HEK293 (cell line): Measurements from ENCODE around the gene RAB36.

Experiments
- CTCF ChIA-PET: fragments of 350-600 bp; formaldehyde crosslinking; extraction: SDS; loops from one replicate; lab custom pipeline; 2021; ENCODE audit warnings: antibody characterized with exemption; lab: Yijun Ruan, JAX
- POLR2A ChIA-PET: fragments of 300-600 bp; formaldehyde crosslinking; extraction: SDS; loops from one replicate; lab custom pipeline; 2020; ENCODE audit warnings: antibody characterized with exemption, inconsistent platforms; lab: Yijun Ruan, JAX
- H3K27ac ChIP-seq: fragments of 200-500 bp; sonication (Bioruptor generic); 2 replicates; pipeline ENCODE4 v1.5.1; 2014; ENCODE audit warnings: low read depth, low read length, control low read depth, inconsistent platforms; ENCODE audit errors: extremely low read depth
- H3K36me3 ChIP-seq, 2 experiments: fragments of 200-500 bp in 1 of 2; sonication (Bioruptor generic) in 1 of 2; 1 replicate in 1 of 2; 2 replicates in 1 of 2; pipeline ENCODE4 v1.5.1; 2014 to 2017; ENCODE audit warnings: inconsistent platforms in 2 of 2, low read length in 2 of 2; ENCODE audit not compliant: control insufficient read depth in 2 of 2, insufficient read depth in 1 of 2
- H3K4me1 ChIP-seq: fragments of 200-500 bp; sonication (Bioruptor generic); 2 replicates; pipeline ENCODE4 v1.5.1; 2014; ENCODE audit warnings: mild to moderate bottlenecking, low read length, inconsistent platforms; ENCODE audit not compliant: control insufficient read depth, insufficient read depth
- H3K4me3 ChIP-seq: 2 replicates; pipeline ENCODE4 v1.5.1; 2011; ENCODE audit warnings: low read depth, mild to moderate bottlenecking, control low read depth, low read length, moderate library complexity
- H3K9me3 ChIP-seq: fragments of 200-500 bp; sonication (Bioruptor generic); 2 replicates; pipeline ENCODE4 v1.5.1; 2014; ENCODE audit warnings: low read depth, low read length, inconsistent platforms; ENCODE audit not compliant: control insufficient read depth, insufficient read depth
- AEBP2 ChIP-seq: fragments of 450-650 bp; formaldehyde crosslinking; IDR thresholded peaks from 2 replicates; pipeline ENCODE4 v1.5.1; 2016; ENCODE audit warnings: missing biosample characterization, missing genetic modification characterization, borderline replicate concordance
- ELK4 ChIP-seq: IDR thresholded peaks from 2 replicates; pipeline ENCODE4 v1.6.1; 2011; ENCODE audit warnings: mild to moderate bottlenecking, low read depth, low read length, borderline replicate concordance
- OVOL3 ChIP-seq: fragments of 450-650 bp; formaldehyde crosslinking; IDR thresholded peaks from 2 replicates; pipeline ENCODE4 v1.5.1; 2016; ENCODE audit warnings: missing biosample characterization, missing genetic modification characterization
- PATZ1 ChIP-seq: fragments of 450-650 bp; formaldehyde crosslinking; IDR thresholded peaks from 2 replicates; pipeline ENCODE4 v1.5.1; 2016; ENCODE audit warnings: missing biosample characterization, missing genetic modification characterization
- ZBTB10 ChIP-seq: fragments of 450-650 bp; formaldehyde crosslinking; IDR thresholded peaks from 2 replicates; pipeline ENCODE4 v1.5.1; 2016; ENCODE audit warnings: missing biosample characterization, missing genetic modification characterization
- ZBTB11 ChIP-seq: fragments of 450-650 bp; formaldehyde crosslinking; conservative IDR thresholded peaks from 2 replicates; pipeline ENCODE4 v1.5.1; 2016; ENCODE audit warnings: low read depth, missing biosample characterization, missing genetic modification characterization
- ZBTB21 ChIP-seq: fragments of 450-650 bp; formaldehyde crosslinking; IDR thresholded peaks from 2 replicates; pipeline ENCODE4 v1.5.1; 2017; ENCODE audit warnings: missing biosample characterization, missing genetic modification characterization
- ZBTB48 ChIP-seq: fragments of 450-650 bp; formaldehyde crosslinking; IDR thresholded peaks from 2 replicates; pipeline ENCODE4 v1.5.1; 2016; ENCODE audit warnings: missing biosample characterization, missing genetic modification characterization
- ZNF112 ChIP-seq: fragments of 450-650 bp; formaldehyde crosslinking; IDR thresholded peaks from 2 replicates; pipeline ENCODE4 v1.5.0; 2017; ENCODE audit warnings: missing biosample characterization, missing genetic modification characterization
- ZNF138 ChIP-seq: fragments of 450-650 bp; formaldehyde crosslinking; IDR thresholded peaks from 2 replicates; pipeline ENCODE4 v1.5.1; 2016; ENCODE audit warnings: missing biosample characterization, missing genetic modification characterization, borderline replicate concordance
- ZNF140 ChIP-seq: fragments of 450-650 bp; formaldehyde crosslinking; IDR thresholded peaks from 2 replicates; pipeline ENCODE4 v1.5.1; 2016; ENCODE audit warnings: missing biosample characterization, missing genetic modification characterization
- ZNF146 ChIP-seq: fragments of 450-650 bp; formaldehyde crosslinking; IDR thresholded peaks from 2 replicates; pipeline ENCODE4 v1.5.1; 2016; ENCODE audit warnings: missing biosample characterization, missing genetic modification characterization
- ZNF155 ChIP-seq: fragments of 450-650 bp; formaldehyde crosslinking; IDR thresholded peaks from 2 replicates; pipeline ENCODE4 v1.5.1; 2016; ENCODE audit warnings: missing biosample characterization, missing genetic modification characterization
- ZNF302 ChIP-seq: fragments of 450-650 bp; formaldehyde crosslinking; IDR thresholded peaks from 2 replicates; pipeline ENCODE4 v1.5.1; 2016; ENCODE audit warnings: missing biosample characterization, missing genetic modification characterization, low read depth
- ZNF350 ChIP-seq: fragments of 450-650 bp; formaldehyde crosslinking; IDR thresholded peaks from 2 replicates; pipeline ENCODE4 v1.5.0; 2017; ENCODE audit warnings: missing biosample characterization, mild to moderate bottlenecking, missing genetic modification characterization
- ZNF362 ChIP-seq: fragments of 450-650 bp; formaldehyde crosslinking; IDR thresholded peaks from 2 replicates; pipeline ENCODE4 v1.5.1; 2016; ENCODE audit warnings: missing biosample characterization, missing genetic modification characterization
- ZNF416 ChIP-seq: fragments of 450-650 bp; formaldehyde crosslinking; IDR thresholded peaks from 2 replicates; pipeline ENCODE4 v1.5.1; 2016; ENCODE audit warnings: missing biosample characterization, missing genetic modification characterization
- ZNF48 ChIP-seq: fragments of 450-650 bp; formaldehyde crosslinking; IDR thresholded peaks from 2 replicates; pipeline ENCODE4 v1.5.1; 2016; ENCODE audit warnings: missing biosample characterization, missing genetic modification characterization
- ZNF510 ChIP-seq: fragments of 450-650 bp; formaldehyde crosslinking; IDR thresholded peaks from 2 replicates; pipeline ENCODE4 v1.5.1; 2018; ENCODE audit warnings: mild to moderate bottlenecking, missing genetic modification characterization, missing biosample characterization; ENCODE audit not compliant: insufficient replicate concordance
- ZNF560 ChIP-seq: fragments of 450-650 bp; formaldehyde crosslinking; IDR thresholded peaks from 2 replicates; pipeline ENCODE4 v1.5.1; 2017; ENCODE audit warnings: missing biosample characterization, missing genetic modification characterization, borderline replicate concordance
- ZNF596 ChIP-seq: fragments of 450-650 bp; IDR thresholded peaks from 2 replicates; pipeline ENCODE4 v1.5.0; 2018; ENCODE audit warnings: missing biosample characterization, mild to moderate bottlenecking, missing genetic modification characterization, moderate library complexity
- ZNF785 ChIP-seq: fragments of 450-650 bp; formaldehyde crosslinking; IDR thresholded peaks from 2 replicates; pipeline ENCODE4 v1.5.1; 2016; ENCODE audit warnings: missing biosample characterization, missing genetic modification characterization
- ZSCAN16 ChIP-seq: fragments of 450-650 bp; formaldehyde crosslinking; IDR thresholded peaks from 2 replicates; pipeline ENCODE4 v1.5.1; 2016; ENCODE audit warnings: missing biosample characterization, missing genetic modification characterization

Gene RAB36

GRCh38 chr22:23184764-23185113, 39.5 kb downstream of the RAB36 start:
- H3K27ac ChIP-seq, result no peak overlapping the region
- H3K4me1 ChIP-seq, result no peaks in the 10 kb centered on the region
- POLR2A ChIA-PET, result no interaction called here
- H3K36me3 ChIP-seq, result peaks cover 0 to 35% of the 10 kb centered on the region in 2 experiments; a peak in 1 of 3 replicates
- TF ChIP-seq ZBTB48 (no peak), ZNF510 (no peak), ZNF785 (tag by site-specific recombination) (no peak), OVOL3 (tag by site-specific recombination) (no peak), ZNF112 (tag by site-specific recombination) (no peak), ZNF416 (no peak), ZNF560 (tag by site-specific recombination) (no peak), ZBTB10 (tag by site-specific recombination) (no peak), ZBTB21 (tag by site-specific recombination) (no peak), ZNF140 (tag by site-specific recombination) (no peak), ZNF155 (no peak), PATZ1 (tag by site-specific recombination) (no peak), ZNF138 (no peak), ZNF146 (tag by site-specific recombination) (no peak), ZNF350 (tag by site-specific recombination) (no peak), ZNF302 (tag by site-specific recombination) (no peak), AEBP2 (tag by site-specific recombination) (no peak)
- TF ChIP-seq, all 188 proteins: peak for 0
- CTCF ChIA-PET, result interaction anchor here (1.2 to 1.8 kb wide), 2 partner anchors 34 to 93 kb away, joined by 5 to 7 read pairs; no protein-coding TSS in a partner anchor
- H3K4me3 ChIP-seq, result no peak overlapping the region
- no peaks in the 10 kb centered on the region for H3K9me3 ChIP-seq

GRCh38 chr22:23187211-23187610, 41.9 kb downstream of the RAB36 start:
- Histone ChIP-seq H3K36me3 (peaks cover 0 to 46% of the 10 kb centered on the region in 2 experiments; a peak in 1 of 3 replicates), H3K27ac (no peak overlapping the region), H3K4me1 (no peaks in the 10 kb centered on the region; the same call in 1 of the 2 replicates), H3K4me3 (no peak overlapping the region), H3K9me3 (no peaks in the 10 kb centered on the region)
- CTCF ChIA-PET, result interaction anchor here (1.3 to 1.5 kb wide), 2 partner anchors 9 to 13 kb away, joined by 6 read pairs; no protein-coding TSS in a partner anchor
- POLR2A ChIA-PET, result no interaction called here
- no peak for TF ChIP-seq ZSCAN16 (tag by site-specific recombination)
- TF ChIP-seq ZBTB11, result no peak
- no peak for TF ChIP-seq ZNF596 (tag by site-specific recombination)
- 0 out of 2 replicates have a peak, but pooled peaks have one; percentile 35 for TF ChIP-seq ZNF362
- no peak for TF ChIP-seq ZNF560 (tag by site-specific recombination)
- no peak for TF ChIP-seq ELK4
- no peak for TF ChIP-seq ZNF48
- no peak for TF ChIP-seq ZNF510
